HL-60 (cell line): ENCODE measurements around the gene HLCS.

ENCODE experiments used
- DNase-seq, 2 experiments: peaks; one replicate each; pipeline ENCODE4 v3.0.0-alpha.2; 2010 to 2020; ENCODE audit warnings: low read depth in 1 of 2, low spot score in 1 of 2
- H3K27ac ChIP-seq: fragments of 250-450 bp; sonication (Bioruptor Pico); replicated peaks from 2 replicates; pipeline ENCODE4 v1.5.1; 2020; ENCODE audit warnings: mild to moderate bottlenecking, moderate library complexity
- H3K27me3 ChIP-seq: fragments of 250-450 bp; sonication (Bioruptor Pico); 2 replicates; pipeline ENCODE4 v1.5.1; 2021; ENCODE audit warnings: mild to moderate bottlenecking, moderate library complexity; ENCODE audit not compliant: insufficient read depth, poor library complexity, severe bottlenecking
- H3K4me3 ChIP-seq: replicated peaks from 2 replicates; pipeline ENCODE4 v1.5.1; 2011; ENCODE audit warnings: mild to moderate bottlenecking, control low read depth, low read length; ENCODE audit not compliant: insufficient read depth
- GABPA ChIP-seq: IDR thresholded peaks from 2 replicates; pipeline ENCODE4 v1.6.1; 2012; ENCODE audit warnings: low read depth
- POLR2AphosphoS5 ChIP-seq: IDR thresholded peaks from 2 replicates; pipeline ENCODE4 v1.6.1; 2012; ENCODE audit warnings: low read depth
- SPI1 ChIP-seq: IDR thresholded peaks from 2 replicates; pipeline ENCODE4 v1.6.1; 2012; ENCODE audit warnings: low read depth, mild to moderate bottlenecking, borderline replicate concordance
- TF ChIP-seq, protein P1 (sequence below): IDR thresholded peaks from one replicate; pipeline ENCODE4 v1.5.1; 2011; ENCODE audit warnings: low read length, control low read depth, inconsistent platforms; ENCODE audit not compliant: insufficient read depth
- TF ChIP-seq, protein P2 (sequence below): IDR thresholded peaks from 2 replicates; pipeline ENCODE4 v1.6.1; 2012; ENCODE audit warnings: low read depth; ENCODE audit not compliant: insufficient replicate concordance

The HLCS gene

DNA sequence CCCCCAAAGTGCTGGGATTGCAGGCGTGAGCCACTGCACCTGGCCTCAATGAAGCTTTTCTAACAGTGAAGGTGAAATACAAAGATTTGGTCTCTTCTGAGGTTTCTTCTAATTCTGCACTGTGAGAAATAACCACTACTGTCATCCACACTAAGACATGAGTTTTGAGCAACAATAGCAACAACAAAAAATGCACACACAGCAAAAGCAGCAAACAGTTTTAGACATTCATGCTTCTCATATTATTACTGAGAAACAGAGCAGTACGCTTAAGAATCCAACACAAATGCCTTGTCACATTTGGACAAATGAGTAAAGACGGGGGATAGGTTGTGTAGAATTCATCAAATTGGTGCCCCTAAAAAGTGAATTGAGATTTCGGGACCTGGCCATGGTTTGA lies 151.2 kb downstream of the HLCS start:
- no peak for TF ChIP-seq SPI1
- TF ChIP-seq, protein P1, sequence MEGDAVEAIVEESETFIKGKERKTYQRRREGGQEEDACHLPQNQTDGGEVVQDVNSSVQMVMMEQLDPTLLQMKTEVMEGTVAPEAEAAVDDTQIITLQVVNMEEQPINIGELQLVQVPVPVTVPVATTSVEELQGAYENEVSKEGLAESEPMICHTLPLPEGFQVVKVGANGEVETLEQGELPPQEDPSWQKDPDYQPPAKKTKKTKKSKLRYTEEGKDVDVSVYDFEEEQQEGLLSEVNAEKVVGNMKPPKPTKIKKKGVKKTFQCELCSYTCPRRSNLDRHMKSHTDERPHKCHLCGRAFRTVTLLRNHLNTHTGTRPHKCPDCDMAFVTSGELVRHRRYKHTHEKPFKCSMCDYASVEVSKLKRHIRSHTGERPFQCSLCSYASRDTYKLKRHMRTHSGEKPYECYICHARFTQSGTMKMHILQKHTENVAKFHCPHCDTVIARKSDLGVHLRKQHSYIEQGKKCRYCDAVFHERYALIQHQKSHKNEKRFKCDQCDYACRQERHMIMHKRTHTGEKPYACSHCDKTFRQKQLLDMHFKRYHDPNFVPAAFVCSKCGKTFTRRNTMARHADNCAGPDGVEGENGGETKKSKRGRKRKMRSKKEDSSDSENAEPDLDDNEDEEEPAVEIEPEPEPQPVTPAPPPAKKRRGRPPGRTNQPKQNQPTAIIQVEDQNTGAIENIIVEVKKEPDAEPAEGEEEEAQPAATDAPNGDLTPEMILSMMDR, result no peak
- no peak for TF ChIP-seq GABPA
- TF ChIP-seq POLR2AphosphoS5, result no peak
- TF ChIP-seq, protein P2, sequence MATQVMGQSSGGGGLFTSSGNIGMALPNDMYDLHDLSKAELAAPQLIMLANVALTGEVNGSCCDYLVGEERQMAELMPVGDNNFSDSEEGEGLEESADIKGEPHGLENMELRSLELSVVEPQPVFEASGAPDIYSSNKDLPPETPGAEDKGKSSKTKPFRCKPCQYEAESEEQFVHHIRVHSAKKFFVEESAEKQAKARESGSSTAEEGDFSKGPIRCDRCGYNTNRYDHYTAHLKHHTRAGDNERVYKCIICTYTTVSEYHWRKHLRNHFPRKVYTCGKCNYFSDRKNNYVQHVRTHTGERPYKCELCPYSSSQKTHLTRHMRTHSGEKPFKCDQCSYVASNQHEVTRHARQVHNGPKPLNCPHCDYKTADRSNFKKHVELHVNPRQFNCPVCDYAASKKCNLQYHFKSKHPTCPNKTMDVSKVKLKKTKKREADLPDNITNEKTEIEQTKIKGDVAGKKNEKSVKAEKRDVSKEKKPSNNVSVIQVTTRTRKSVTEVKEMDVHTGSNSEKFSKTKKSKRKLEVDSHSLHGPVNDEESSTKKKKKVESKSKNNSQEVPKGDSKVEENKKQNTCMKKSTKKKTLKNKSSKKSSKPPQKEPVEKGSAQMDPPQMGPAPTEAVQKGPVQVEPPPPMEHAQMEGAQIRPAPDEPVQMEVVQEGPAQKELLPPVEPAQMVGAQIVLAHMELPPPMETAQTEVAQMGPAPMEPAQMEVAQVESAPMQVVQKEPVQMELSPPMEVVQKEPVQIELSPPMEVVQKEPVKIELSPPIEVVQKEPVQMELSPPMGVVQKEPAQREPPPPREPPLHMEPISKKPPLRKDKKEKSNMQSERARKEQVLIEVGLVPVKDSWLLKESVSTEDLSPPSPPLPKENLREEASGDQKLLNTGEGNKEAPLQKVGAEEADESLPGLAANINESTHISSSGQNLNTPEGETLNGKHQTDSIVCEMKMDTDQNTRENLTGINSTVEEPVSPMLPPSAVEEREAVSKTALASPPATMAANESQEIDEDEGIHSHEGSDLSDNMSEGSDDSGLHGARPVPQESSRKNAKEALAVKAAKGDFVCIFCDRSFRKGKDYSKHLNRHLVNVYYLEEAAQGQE, result no peak
- Histone ChIP-seq H3K27ac (no peak overlapping the region), H3K4me3 (no peak overlapping the region), H3K27me3 (peaks cover 4% of the 10 kb centered on the region)
- no peak for DNase-seq

DNA sequence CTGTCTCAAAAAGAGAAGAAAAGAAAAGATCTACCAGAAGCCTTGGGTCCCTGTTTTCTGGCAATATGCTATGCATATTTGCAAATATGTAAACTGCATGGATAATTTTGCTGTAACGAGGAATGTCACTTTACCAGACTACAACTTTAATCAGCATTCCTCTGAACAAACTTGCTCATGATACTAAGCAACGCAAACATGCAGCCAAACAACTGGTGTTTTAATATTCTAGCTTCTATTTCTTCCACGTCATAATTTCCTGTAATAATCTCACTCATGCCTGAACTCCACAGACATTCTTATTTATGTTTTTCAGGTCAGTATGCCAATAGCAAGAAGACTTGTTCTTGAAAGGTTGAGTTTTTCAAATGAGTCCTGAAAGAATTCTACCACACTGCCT lies 153.4 kb downstream of the HLCS start:
- no peak for DNase-seq
- H3K27me3 ChIP-seq, result peaks cover 4% of the 10 kb centered on the region
- no peak overlapping the region for H3K4me3 ChIP-seq
- TF ChIP-seq GABPA (no peak), SPI1 (no peak), POLR2AphosphoS5 (no peak)
- TF ChIP-seq, protein P1, result no peak
- TF ChIP-seq, protein P2, result no peak
- no peak overlapping the region for H3K27ac ChIP-seq

DNA sequence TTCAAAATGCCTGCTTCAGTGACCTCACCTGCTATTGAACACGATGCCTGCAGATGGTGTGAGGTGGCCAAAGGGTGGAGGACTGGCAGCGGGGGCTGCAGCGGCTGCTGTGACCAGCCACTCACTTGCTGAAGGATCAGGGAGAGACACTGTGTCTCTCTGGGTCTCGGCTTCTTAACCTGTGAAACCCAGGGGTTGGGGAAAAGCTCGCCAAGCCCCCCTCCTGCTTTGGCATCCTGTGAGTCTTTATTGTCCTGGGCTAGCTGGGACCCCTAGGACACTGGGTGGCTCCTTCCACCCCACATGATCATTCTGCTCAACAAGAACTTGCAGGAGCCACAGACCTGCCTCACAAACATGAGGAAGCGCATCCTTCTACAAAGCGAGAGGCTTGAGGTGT lies 154.7 kb downstream of the HLCS start:
- TF ChIP-seq GABPA (no peak), POLR2AphosphoS5 (no peak), SPI1 (no peak)
- TF ChIP-seq, protein P2, result no peak
- TF ChIP-seq, protein P1, result no peak
- no peak for DNase-seq
- Histone ChIP-seq H3K27me3 (peaks cover 4% of the 10 kb centered on the region), H3K27ac (no peak overlapping the region), H3K4me3 (no peak overlapping the region)
